ENCODE measurements around the gene CAPN2. TPM values are rescaled to one million over a fixed set of nuclear protein-coding genes. Genes with fewer than 3 reads are reported as not detected.
A peak's percentile ranks its signal among the peaks of the same experiment; 100 is the strongest.

Gene CAPN2
- total RNA-seq, 3 donors from 2014 or later (not counting 1 experiment from before 2014, with no cell fraction given), result 228 to 275 (median 236) TPM

DNA sequence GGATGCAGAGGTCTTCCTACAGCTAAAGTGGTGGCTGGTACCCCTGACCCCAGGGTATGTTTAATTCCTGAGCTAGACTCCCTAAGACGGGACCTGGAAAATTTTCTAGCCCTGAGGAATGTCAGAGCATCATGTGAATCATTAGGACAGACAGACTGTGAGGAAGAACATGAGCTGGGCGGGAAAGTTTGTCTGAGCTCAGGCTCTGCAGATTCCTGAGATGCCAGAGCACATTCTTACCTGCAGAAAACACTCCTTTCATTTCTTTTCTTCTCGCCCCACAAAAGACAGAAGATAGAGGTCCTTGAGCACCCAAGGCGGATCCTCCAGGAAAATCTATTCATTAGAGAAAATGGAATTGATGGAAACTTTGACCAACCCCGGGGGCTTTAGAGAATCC is 6.5 kb downstream of the CAPN2 start:
- no peak for DNase-seq
- H3K27ac Mint-ChIP-seq, result peak overlapping the region; percentile 92 to 94
- Histone ChIP-seq H3K36me3 (ENCODE audit: control insufficient read depth, insufficient read depth, low read length) (peaks cover 41% of the 10 kb centered on the region), H3K4me3 (ENCODE audit: low read length) (no peak overlapping the region), H3K4me1 (ENCODE audit: control insufficient read depth, insufficient read depth, low read length) (peaks cover 70% of the 10 kb centered on the region), H3K27me3 (ENCODE audit: control insufficient read depth, insufficient read depth, low read length) (no peaks in the 10 kb centered on the region), H3K27ac (ENCODE audit: low read length) (no peak overlapping the region), H3K9me3 (ENCODE audit: control insufficient read depth, insufficient read depth, low read length) (no peaks in the 10 kb centered on the region)
- no peak overlapping the region for H3K4me3 Mint-ChIP-seq
- no peaks in the 10 kb centered on the region for H3K9me3 Mint-ChIP-seq
- H3K4me1 Mint-ChIP-seq, result peaks cover 76 to 84% of the 10 kb centered on the region in 2 donors
- TF ChIP-seq, protein P1, sequence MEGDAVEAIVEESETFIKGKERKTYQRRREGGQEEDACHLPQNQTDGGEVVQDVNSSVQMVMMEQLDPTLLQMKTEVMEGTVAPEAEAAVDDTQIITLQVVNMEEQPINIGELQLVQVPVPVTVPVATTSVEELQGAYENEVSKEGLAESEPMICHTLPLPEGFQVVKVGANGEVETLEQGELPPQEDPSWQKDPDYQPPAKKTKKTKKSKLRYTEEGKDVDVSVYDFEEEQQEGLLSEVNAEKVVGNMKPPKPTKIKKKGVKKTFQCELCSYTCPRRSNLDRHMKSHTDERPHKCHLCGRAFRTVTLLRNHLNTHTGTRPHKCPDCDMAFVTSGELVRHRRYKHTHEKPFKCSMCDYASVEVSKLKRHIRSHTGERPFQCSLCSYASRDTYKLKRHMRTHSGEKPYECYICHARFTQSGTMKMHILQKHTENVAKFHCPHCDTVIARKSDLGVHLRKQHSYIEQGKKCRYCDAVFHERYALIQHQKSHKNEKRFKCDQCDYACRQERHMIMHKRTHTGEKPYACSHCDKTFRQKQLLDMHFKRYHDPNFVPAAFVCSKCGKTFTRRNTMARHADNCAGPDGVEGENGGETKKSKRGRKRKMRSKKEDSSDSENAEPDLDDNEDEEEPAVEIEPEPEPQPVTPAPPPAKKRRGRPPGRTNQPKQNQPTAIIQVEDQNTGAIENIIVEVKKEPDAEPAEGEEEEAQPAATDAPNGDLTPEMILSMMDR (IDR thresholded peaks at IDR 0.05), result no peak
- no peaks in the 10 kb centered on the region for H3K27me3 Mint-ChIP-seq (ENCODE audit: low read depth in 2 of 2)
- intact Hi-C loops (cut with micrococcal nuclease), result loop anchor here (5.0 kb wide), 1 partner anchor 128 kb away; the partner anchor contains the start of gene TP53BP2
- ATAC-seq, result no peak
- WGBS (ENCODE audit: insufficient coverage), result 91% methylated on average over 5 of the region's 5 CpGs
- peaks cover 10% of the 10 kb centered on the region for H3K36me3 Mint-ChIP-seq

DNA sequence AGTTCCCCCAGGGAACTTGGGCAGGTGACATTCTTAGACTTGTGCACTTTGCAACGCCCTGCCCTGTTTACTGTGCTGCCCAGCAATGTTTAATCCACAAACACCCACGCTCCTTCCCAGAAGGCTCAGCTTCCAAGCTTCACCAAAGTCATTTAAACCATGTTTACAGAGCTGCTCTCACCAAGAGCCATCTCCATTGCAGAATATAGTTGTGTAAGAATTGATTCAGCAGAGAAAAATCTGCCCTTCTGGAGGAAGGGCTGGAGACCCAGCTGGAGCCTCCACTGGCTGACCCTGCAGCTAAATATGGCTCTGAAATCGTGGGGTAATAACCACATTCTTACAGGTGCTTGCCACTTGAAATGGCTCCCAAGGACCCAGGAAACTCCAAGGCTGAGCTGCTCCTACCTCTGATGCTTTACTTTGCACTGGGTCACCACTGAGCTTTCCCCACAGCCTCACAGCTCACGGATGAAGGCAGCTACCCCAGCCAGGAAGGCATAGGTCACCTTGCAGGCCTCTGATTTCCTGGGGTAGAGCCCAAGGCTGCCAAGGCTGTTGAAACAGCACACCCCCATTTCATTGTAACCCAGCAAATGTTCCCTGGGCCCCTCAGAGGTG is 8.7 kb downstream of the CAPN2 start:
- intact Hi-C loops (cut with micrococcal nuclease), result no loop called here
- H3K27ac ChIP-seq (ENCODE audit: low read length), result no peak overlapping the region
- peak overlapping the region; percentile 81 to 99 for H3K27ac Mint-ChIP-seq
- peak overlapping the region; percentile 15 for H3K4me3 Mint-ChIP-seq
- no peaks in the 10 kb centered on the region for H3K27me3 Mint-ChIP-seq (ENCODE audit: low read depth in 2 of 2)
- WGBS (ENCODE audit: insufficient coverage), result 48% methylated on average over 4 of the region's 4 CpGs
- H3K4me3 ChIP-seq (ENCODE audit: low read length), result no peak overlapping the region
- DNase-seq, result no peak
- no peaks in the 10 kb centered on the region for H3K27me3 ChIP-seq (ENCODE audit: control insufficient read depth, insufficient read depth, low read length)
- TF ChIP-seq, protein P1 (IDR thresholded peaks at IDR 0.05), result no peak
- H3K4me1 Mint-ChIP-seq, result peaks cover 63 to 77% of the 10 kb centered on the region in 2 donors
- ATAC-seq, result no peak
- peaks cover 47% of the 10 kb centered on the region for H3K36me3 ChIP-seq (ENCODE audit: control insufficient read depth, insufficient read depth, low read length)
- peaks cover 58% of the 10 kb centered on the region for H3K4me1 ChIP-seq (ENCODE audit: control insufficient read depth, insufficient read depth, low read length)
- no peaks in the 10 kb centered on the region for H3K9me3 Mint-ChIP-seq
- peaks cover 10% of the 10 kb centered on the region for H3K36me3 Mint-ChIP-seq
- no peaks in the 10 kb centered on the region for H3K9me3 ChIP-seq (ENCODE audit: control insufficient read depth, insufficient read depth, low read length)

DNA sequence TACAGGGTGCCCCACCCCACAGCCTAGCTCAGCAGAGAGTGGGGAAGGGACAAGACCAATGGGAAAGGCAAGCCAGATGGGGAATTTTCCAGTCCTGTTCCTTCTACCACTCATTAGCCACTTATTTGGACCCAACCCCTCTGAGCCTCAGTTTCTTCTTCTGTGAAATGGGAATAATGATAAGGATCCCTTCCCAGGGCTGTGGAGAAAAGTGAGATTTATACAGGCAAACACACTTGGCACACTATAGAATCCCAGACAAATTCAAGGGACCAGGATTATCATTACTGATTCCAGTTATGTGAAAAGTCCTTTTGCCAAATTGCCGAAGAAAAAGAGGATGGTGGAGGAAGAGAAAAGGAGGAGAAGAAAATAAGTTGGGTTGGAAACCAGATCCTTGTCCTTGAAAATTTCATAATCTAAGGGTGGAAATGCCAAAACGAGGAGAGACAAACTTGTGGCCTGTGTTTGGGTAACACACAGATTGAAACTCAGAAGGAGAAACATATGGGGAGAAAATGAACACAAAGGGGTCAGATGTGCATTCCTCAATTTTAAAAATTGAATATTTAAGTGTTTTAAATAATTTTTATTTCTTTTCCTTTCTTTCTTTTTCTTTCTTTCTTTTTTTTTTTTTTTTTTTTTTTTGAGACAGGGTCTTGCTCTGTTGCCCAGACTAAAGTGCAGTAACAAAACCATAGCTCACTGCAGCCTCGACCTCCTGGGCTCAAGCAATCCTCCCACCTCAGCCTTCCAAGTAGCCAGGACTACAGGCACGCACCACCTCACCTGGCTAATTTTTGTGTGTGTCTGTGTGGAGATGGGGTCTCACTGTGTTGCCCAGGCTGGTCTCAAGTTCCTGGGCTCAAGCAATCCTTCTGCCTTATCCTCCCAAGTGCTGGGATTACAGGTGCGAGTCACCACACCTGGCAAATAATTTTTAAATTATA is 9.6 kb downstream of the CAPN2 start:
- Histone ChIP-seq H3K4me3 (ENCODE audit: low read length) (no peak overlapping the region), H3K27me3 (ENCODE audit: control insufficient read depth, insufficient read depth, low read length) (no peaks in the 10 kb centered on the region), H3K36me3 (ENCODE audit: control insufficient read depth, insufficient read depth, low read length) (peaks cover 47% of the 10 kb centered on the region), H3K27ac (ENCODE audit: low read length) (no peak overlapping the region), H3K4me1 (ENCODE audit: control insufficient read depth, insufficient read depth, low read length) (peaks cover 58% of the 10 kb centered on the region), H3K9me3 (ENCODE audit: control insufficient read depth, insufficient read depth, low read length) (no peaks in the 10 kb centered on the region)
- no peak for DNase-seq
- H3K9me3 Mint-ChIP-seq, result no peaks in the 10 kb centered on the region
- H3K4me3 Mint-ChIP-seq, result peak overlapping the region; percentile 33
- WGBS (ENCODE audit: insufficient coverage), result 82% methylated on average over 2 of the region's 5 CpGs
- intact Hi-C loops (cut with micrococcal nuclease), result no loop called here
- TF ChIP-seq, protein P1 (IDR thresholded peaks at IDR 0.05), result no peak
- no peak for ATAC-seq
- peaks cover 63 to 77% of the 10 kb centered on the region in 2 donors for H3K4me1 Mint-ChIP-seq
- no peaks in the 10 kb centered on the region for H3K27me3 Mint-ChIP-seq (ENCODE audit: low read depth in 2 of 2)
- peak overlapping the region; percentile 81 to 99 for H3K27ac Mint-ChIP-seq
- H3K36me3 Mint-ChIP-seq, result peaks cover 10% of the 10 kb centered on the region

All from natural killer cell (primary cell).